RPMI7951 (cell line): ENCODE data around the gene HOXD10. TPM values are rescaled to one million over a fixed set of nuclear protein-coding genes. Genes with fewer than 3 reads are reported as not detected.

Source experiments
- DNase-seq: peaks from one replicate; pipeline ENCODE4 v3.0.0-alpha.2; 2012; ENCODE audit warnings: low read depth
- total RNA-seq: library from RNA; depleted of rRNA; stranded (reverse); fragments of >200 nt; shearing (Covaris generic); gene quantifications from 2 replicates; pipeline ENCODE4 v1.2.3, GENCODE V29; 2014

The HOXD10 gene
- total RNA-seq, 1 experiment from 2014 or later, result not detected

DNA sequence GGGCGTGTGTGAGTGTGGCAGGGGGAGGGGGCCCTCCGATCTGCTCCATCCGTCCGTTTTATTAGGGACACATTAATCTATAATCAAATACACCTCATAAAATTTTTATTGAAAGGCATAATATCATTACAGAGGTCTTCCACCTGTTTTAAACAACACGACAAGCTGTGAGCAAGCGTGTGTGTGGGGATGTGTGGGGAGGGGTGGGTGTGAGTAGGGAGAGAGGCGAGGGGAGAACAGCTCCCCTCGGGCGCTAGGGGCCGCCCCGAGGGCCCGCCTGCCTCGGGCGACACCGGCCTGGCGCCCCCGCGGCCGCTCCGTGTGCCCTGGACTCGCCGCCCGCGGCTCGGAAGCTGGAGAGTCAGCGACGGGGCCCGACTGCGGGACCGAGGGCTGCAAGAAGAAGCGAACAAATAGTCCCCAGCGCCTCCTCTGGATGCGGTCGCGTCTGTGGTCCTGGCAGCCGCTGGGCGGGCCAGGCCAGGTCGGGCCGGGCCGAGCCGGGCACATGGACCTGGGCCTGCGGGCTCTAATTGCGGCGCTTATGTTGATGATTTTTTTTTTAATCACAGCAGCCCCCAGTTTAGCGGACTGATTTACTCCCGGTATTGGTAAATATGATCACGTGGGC is 5.6 kb downstream of the HOXD10 start:
- no peak for DNase-seq

DNA sequence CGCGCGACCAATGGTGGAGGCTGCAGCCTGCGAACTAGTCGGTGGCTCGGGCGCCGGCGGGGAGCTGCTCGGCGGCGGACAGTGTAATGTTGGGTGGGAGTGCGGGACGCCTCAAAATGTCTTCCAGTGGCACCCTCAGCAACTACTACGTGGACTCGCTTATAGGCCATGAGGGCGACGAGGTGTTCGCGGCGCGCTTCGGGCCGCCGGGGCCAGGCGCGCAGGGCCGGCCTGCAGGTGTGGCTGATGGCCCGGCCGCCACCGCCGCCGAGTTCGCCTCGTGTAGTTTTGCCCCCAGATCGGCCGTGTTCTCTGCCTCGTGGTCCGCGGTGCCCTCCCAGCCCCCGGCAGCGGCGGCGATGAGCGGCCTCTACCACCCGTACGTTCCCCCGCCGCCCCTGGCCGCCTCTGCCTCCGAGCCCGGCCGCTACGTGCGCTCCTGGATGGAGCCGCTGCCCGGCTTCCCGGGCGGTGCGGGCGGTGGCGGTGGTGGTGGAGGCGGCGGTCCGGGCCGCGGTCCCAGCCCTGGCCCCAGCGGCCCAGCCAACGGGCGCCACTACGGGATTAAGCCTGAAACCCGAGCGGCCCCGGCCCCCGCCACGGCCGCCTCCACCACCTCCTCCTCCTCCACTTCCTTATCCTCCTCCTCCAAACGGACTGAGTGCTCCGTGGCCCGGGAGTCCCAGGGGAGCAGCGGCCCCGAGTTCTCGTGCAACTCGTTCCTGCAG is 6.3 kb downstream of the HOXD10 start, which contains the start of gene HOXD9:
Gene HOXD9 (plus strand): TSS at position 37 of the 728 bp plus-strand sequence. CDS start 50 bp downstream, at position 87.
- DNase-seq, result peak; percentile 84

DNA sequence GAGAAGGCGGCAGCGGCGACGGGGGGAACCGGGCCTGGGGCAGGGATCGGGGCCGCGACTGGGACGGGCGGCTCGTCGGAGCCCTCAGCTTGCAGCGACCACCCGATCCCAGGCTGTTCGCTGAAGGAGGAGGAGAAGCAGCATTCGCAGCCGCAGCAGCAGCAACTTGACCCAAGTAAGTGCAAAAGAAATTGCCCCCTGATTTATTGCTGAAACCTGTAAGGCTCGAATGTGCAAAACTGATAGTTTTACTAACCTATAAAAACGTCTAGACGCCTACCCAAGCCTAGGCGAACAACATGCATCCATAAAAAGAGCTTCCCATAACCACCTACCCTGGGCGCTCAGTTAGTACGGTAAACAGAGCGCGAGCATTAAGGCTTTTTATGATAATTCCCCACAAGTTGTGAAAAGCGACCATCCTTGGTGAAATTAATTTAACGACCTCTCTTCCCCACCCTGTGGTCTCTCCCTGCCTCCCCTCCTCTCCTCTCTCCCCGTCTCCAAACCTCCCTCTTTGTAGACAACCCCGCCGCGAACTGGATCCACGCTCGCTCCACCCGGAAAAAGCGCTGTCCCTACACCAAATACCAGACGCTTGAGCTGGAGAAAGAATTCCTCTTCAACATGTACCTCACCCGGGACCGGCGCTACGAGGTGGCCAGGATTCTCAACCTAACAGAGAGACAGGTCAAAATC is 7.0 kb downstream of the HOXD10 start:
- DNase-seq, result no peak

DNA sequence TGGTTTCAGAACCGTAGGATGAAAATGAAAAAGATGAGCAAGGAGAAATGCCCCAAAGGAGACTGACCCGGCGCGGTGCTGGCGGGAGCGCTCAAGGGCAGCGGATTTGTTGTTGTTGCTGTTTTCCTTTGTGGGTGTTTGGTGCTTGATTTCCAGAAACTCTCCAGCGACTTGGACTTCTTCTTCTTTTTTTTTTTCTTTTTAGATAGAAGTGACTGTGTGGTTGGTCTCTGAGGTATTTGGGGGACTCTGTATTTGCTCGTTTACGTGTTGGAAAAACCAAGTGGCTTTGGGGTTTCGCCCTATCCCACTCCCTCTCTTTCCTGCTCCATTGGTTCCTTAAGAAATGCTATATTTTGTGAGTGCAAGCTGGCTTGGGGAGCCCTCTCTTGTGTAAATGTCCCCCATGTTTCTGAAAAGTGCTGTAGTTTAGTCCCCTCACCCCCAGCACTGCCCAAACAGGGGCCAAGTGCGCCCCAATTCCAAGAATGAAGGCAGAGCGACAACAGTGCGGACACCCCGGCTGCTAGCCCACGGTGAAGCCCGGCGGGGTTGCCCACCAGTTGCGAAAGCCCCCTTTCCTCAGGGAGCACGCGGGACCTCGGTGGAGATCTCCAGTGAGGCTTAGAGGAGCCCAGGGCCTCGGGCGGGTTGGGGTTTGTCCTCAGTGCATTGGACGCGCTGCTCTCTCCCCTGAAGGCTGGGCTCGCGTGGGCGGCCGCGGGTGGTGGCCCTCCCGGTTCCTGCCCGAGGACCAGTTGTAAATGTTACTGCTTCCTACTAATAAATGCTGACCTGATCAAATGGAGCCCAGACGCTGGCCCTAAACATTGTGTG is 7.8 kb downstream of the HOXD10 start:
- DNase-seq, result no peak

DNA sequence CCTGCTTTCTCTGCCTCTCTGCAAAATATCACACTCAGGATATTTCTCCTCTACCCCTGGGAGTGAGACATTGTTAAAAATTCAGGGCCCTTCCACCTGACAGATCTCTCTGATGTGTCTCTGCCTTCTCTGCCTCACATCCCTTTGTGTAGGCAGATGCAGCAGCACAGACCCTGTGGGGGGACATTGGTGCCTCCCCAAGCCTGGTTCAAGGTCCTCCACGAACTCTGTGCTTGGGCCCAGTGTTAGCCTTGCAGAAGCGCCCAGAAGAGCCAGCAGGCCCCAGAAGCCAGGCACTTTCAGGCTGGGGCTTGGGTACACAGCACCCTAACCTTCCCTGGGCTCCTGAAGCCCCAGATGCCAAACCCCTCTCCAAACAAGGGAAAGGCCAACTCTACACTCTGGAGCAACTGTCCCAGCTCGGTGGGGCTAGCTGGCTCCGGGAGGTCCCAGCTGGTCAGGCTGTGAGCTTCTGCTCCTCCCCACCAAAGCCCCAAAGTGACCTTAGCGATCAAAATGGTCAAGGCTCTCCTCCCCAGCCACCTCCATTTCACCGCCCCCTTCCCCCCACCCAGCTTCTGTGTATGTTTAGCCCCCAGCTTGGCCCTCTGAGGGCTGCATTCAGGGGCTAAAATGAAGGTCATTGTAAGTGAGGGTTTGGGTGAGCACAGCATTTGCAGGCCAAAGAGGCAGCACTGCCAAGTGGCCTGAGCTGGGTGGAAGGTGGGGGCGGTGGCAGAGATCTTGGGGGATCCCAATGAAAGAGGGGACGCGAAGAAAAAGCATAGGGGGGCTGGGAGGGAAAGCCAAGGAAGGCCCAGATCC is 8.6 kb downstream of the HOXD10 start:
- DNase-seq, result no peak

DNA sequence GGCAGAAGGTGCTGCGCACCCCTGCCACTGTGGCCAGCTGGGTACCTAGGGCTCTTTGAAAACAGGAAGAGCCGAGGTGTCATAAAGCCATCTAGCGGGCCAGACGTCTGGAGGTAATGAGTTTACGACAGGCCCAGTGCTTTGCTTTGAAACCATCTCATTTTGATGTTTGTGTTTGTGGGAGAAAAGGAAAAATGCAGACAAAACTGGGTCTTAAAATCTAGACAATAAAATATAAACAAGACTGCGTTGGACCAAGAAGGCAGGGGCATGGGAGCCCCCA is 9.1 kb downstream of the HOXD10 start:
- DNase-seq, result no peak

DNA sequence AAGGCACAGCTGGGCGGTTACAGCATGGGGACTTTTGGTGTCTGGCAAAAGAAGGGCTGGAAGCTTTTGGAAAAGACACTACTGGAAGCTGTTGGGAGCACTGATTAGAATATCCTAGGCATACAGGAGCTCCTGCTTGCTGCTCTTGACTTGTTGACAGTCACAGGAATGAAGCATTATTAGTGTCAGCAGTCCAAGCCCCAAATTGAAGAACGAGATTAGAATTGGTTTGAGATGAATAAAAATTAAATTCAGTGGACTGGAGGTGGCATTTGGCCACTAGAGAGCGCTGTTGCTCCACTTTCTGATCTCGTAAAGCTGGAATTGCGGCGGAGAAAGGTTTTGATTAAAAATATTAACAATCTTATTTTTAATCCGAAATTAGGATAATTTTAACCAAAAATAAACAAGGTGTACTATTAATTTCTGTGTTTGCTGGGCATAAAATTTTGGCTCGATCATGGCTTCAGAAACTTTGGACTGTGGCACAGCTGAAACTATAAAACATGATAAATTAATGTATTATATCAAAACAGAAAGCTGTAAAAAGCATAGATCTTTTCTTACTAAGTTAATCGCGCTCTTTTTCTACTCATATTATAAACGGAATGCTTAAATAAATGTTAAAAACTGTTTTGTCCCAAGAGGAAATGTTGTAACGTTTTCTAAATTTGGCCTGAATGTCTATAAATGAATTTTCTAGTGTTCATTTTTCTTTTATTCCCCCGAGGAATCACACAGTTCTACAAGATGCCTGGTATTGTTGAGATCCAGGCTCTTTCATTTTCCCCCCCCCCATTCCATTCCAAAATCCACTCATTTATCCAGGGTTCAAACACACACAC is 10.6 kb downstream of the HOXD10 start:
- peak; percentile 50 for DNase-seq

DNA sequence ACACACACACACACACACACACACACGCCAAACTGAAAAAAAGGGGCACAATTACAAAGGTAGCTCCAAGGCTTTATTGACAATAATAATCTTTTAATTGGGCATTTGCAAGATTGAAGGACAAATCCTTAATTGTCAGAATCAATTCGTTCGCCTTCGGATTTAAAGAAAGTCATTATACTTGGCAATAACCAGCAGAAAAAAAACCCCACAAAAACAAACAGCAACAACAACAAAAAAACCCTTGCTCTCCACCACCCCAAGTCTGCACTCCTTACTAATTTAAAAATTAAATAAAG is 11.1 kb downstream of the HOXD10 start:
- DNase-seq, result no peak

DNA sequence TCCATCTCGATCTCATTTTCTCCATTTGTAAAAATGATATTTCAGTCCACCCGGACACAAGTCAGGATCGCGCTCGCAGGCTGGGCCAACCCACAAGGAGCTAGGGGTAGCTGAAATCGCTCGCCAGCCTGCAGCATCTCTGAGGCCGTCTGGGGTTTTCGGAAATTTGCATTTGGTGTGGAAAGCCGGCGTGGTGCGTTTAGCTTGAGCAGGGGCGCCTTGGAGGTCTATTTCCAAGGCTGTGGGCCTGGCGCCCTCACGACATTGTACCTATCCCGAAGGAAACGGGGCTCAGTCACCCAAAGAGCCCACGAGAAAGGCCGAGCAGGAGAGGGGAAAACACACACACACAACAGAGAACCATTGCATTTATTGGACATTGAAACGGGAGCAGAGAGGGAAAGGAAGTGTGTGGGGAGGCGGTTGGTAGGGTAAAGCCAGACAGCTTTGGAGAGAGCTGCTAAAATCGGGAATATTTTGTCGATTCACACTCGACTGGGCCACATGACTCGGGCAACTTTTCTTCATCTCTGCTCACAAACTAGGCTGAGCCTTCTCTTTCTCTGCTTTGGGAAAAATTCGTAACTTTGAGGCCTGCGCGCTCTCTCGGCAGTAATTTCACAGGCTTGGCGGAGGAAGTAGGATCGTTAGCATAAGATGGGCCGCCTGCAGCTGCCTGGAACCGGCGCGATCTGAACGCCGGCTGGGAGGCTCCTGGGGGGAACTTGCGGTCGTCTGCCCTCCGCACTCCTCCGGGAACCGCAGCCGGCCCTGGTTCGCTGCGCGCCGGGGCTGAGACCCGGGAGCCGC is 11.8 kb downstream of the HOXD10 start:
- no peak for DNase-seq

DNA sequence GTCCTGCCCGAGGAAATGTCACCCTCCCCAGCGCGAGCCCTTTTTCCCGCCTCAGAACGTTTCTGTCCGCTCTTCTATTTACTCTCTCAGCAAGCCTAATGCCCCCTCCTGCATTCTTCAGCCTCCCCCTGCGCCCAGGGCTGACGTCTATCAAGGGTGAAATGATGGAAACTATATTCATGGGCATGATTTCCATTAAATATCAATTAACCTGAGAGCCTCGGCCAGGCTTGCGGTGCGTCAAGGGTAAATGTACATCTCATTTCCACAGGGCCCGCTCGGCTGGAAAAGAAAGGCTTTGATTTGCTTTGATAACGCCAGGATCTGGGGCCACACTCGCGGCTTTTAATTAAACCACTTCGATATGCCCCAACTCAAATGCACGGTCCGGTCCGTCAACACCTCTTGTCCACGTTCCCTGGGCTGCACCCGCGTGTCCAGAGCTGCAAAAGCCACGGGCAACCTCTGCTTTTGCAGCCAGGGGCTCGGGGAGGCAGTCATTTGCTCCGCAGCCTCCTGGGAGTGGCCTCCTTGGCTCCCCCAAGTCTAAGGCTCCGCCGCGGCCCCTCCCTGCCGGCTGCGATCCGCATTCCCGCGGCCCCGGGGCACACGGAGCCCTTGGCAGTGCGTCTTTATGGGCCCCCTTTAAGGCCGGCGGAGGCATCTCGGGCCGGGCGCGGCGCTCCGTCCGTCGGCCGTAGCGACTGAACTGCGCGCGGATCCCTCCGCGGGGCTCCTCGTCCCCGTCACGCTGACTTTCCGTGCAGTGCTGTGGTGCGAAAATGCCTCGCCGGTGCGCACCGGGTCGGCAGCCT is 12.6 kb downstream of the HOXD10 start, which contains the start of gene HOXD8:
Gene HOXD8 (plus strand): TSS at position 724 of the 815 bp plus-strand sequence. CDS start 662 bp downstream, outside the sequence.
- DNase-seq, result peak; percentile 94

DNA sequence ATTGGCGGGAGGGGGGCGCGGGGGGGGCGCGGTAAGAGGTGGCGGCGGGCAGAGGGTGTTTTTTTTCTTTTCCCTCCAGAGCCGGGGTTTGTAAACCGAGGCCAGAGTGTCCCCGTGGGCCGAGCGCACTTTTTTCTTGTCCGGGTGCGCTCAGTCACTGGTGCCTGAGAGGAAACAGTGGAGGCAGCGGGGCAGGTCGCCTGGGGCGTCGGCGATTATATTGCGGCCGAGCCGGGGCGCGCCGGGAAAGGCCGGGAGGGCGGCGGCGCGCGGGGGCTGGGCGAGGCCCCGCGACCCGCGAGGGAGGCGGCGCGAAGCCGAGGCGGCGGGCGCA is 13.2 kb downstream of the HOXD10 start:
- peak; percentile 72 for DNase-seq

DNA sequence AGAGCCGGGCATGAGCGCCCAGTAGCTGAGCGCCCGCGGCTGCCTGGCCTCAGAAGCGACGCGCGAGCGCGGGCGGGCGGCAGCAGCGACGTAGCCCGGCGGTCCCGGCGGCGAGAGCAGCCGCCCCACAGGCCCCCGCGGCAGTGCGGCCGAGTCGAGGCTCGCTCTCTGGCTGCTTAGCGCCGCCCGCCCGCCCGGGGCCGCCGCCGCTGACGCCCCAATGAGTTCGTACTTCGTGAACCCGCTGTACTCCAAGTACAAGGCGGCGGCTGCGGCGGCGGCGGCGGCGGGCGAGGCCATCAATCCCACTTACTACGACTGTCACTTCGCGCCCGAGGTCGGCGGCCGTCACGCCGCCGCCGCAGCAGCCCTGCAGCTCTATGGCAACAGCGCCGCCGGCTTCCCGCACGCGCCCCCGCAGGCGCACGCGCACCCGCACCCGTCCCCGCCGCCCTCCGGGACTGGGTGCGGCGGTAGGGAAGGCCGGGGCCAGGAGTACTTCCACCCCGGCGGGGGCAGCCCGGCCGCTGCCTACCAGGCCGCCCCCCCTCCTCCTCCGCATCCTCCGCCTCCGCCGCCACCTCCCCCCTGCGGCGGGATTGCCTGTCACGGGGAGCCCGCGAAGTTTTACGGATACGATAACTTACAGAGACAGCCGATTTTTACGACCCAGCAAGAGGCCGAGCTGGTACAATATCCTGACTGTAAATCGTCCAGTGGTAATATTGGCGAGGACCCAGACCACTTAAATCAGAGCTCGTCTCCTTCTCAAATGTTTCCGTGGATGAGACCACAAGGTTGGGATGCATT is 13.8 kb downstream of the HOXD10 start:
- peak; percentile 83 for DNase-seq

DNA sequence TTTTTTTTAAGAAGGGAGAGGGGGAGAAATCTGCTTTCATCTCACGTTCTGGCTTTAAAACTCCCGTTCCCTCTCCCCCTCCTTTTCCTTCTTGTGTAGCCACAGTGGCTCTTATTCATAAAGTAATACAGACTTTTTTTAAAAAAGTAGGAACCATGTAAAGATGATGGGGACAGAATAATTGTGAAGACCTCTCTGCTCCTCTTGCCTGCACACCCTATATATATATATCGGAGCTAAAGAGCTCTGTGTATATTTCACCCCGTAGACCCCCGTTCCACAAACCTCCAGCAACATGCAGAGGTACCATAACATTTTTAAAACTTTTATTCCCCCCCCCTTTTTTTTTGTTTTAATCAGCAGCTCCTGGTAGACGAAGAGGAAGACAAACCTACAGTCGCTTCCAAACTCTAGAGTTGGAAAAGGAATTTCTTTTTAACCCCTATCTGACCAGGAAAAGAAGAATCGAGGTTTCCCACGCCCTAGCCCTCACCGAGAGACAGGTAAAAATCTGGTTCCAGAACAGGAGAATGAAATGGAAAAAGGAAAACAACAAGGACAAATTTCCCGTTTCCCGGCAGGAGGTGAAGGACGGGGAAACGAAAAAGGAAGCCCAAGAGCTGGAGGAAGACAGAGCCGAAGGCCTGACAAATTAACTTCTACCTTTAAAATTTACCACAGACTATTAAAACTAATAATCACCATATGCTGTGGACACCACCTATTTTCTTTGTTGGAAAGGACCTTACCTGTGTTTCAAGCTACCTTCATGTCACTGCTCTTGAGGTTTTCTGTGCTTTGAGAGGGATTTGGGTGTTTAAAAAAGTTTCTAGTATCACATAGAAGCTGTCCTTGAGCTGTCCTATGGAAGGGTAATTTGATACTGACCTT is 14.6 kb downstream of the HOXD10 start:
- DNase-seq, result no peak

DNA sequence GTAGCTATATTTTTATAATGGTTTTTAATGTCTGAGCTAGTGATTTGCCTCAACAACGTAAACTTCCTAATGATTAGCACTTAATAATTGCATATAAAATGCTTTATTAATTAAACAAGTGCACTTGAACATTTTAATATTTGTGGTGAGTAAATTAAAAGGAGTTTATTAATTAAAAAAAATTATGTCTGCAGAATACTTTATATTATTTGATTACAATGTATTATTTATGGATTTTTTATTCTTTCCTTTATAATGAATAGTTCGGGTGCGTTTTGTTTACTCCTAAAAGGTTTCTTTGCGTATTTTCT is 15.2 kb downstream of the HOXD10 start:
- no peak for DNase-seq

DNA sequence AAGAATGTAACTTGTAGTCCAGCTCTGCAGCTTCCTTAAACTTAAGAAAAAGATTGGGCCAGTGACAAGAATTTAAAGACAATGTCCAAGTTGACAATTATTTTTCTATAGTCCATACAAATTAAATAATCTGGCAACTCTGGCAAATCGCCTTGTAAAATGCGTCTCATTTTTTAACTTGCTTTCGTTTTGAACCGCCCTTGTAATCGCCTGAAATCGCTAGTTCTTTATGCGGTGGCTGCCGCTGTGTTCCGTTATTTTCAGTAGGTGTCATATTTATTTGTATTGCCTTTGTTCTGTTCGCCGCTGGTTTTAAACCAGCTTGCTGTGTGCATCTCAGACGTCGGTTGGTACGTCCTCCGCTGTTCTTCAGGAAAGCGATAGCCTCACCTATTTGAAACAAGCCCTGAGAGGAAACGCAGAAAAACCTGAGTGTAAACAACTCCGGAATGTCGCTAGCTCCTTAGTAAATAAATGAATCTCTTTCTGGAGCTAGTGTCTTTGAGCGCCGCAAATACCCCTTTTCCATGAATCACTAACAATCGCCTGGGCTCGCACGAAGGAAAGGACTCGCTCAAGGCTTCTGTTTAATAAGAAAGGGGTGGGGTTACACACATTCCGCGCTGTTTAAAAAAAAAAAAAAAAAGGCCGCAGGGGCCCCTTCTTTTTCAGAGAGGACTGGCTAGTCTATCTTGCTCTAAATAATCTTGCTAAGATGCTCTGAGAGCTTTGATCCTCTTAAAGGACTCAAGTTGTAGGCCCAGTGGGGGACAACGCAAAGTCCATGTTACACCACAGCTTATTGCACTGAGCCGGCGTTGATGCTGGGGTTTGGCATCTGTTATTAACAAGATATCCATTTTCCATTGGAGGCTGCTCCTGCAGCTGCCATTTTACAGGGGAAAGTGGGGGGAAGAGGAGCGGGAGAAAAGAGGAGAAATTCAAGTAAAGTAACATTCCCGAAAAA is 15.9 kb downstream of the HOXD10 start:
- no peak for DNase-seq

DNA sequence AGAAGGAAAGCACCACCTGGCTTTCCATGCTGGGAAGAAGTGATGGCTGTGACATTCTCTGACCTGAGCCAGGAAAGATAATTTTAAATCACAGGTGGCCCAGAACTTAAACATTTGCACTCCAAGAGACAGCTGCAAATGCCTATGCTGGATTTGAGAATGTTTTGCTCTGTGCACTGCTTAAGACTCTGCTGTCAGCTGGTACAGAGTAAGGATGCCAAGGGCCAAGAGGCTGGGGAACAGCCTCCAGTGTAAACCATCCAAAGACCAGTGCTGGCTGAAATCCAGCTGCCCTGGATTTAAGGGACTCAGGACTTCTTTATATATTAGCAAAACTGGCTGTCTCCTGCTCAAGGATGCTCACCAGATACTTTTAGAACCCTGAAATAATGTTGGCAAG is 16.8 kb downstream of the HOXD10 start:
- DNase-seq, result no peak
